SK-N-SH (cell line): ENCODE results near the gene PTPRF. TPM values are rescaled to one million over a fixed set of nuclear protein-coding genes. Genes with fewer than 3 reads are reported as not detected.

ENCODE experiments used
- CTCF ChIA-PET: fragments of 300-600, 350-600 bp; formaldehyde crosslinking; extraction: SDS; loops from one replicate; lab custom pipeline; 2021; lab: Yijun Ruan, JAX
- POLR2A ChIA-PET: fragments of 350-600 bp; sonication (Branson Sonifier 250); formaldehyde crosslinking; extraction: SDS; loops from one replicate; lab custom pipeline; 2020; ENCODE audit warnings: antibody characterized with exemption, inconsistent platforms; lab: Yijun Ruan, JAX
- DNase-seq: peaks from one replicate; pipeline ENCODE4 v3.0.0; 2012
- H2AFZ ChIP-seq: fragments of 200-600 bp; sonication (generic); 2 replicates; pipeline ENCODE4 v1.8.1; 2016; ENCODE audit warnings: antibody characterized with exemption, mild to moderate bottlenecking, low read depth
- H3F3A ChIP-seq: fragments of 200-600 bp; sonication (generic); replicated peaks from 2 replicates; pipeline ENCODE3; 2016; ENCODE audit warnings: antibody characterized with exemption, mild to moderate bottlenecking; ENCODE audit not compliant: insufficient read depth
- H3K27ac ChIP-seq, 2 experiments: fragments of 200-500 bp in 1 of 2; fragments of 200-600 bp in 1 of 2; sonication (Bioruptor generic) in 1 of 2; sonication (generic), shearing (Covaris generic) in 1 of 2; 2 replicates each; pipeline versions ENCODE4 v1.5.1 to v1.6.1; 2014 to 2016; ENCODE audit warnings: low read depth in 2 of 2, inconsistent platforms in 1 of 2, low read length in 1 of 2, mild to moderate bottlenecking in 1 of 2, mixed read lengths in 1 of 2
- H3K27me3 ChIP-seq: fragments of 200-600 bp; sonication (generic), shearing (Covaris generic); 2 replicates; pipeline ENCODE4 v1.6.1; 2016; ENCODE audit warnings: mixed run types; ENCODE audit not compliant: insufficient read depth
- H3K36me3 ChIP-seq, 2 experiments: fragments of 200-500 bp in 1 of 2; fragments of 200-600 bp in 1 of 2; sonication (Bioruptor generic) in 1 of 2; sonication (generic) in 1 of 2; replicated peaks in 1 of 2; 2 replicates each; pipeline versions ENCODE3 to v1.5.1; 2014 to 2016; ENCODE audit warnings: low read length in 1 of 2, mild to moderate bottlenecking in 1 of 2; ENCODE audit not compliant: insufficient read depth in 2 of 2, control insufficient read depth in 1 of 2
- H3K4me1 ChIP-seq, 2 experiments: fragments of 200-500 bp in 1 of 2; fragments of 200-600 bp in 1 of 2; sonication (Bioruptor generic) in 1 of 2; sonication (generic), shearing (Covaris generic) in 1 of 2; 2 replicates each; pipeline versions ENCODE4 v1.5.1 to v1.6.1; 2014 to 2016; ENCODE audit warnings: low read depth in 1 of 2, low read length in 1 of 2, mixed run types in 1 of 2; ENCODE audit not compliant: insufficient read depth in 2 of 2, control insufficient read depth in 1 of 2
- H3K4me2 ChIP-seq: fragments of 200-600 bp; sonication (generic), shearing (Covaris generic); 2 replicates; pipeline ENCODE4 v1.6.1; 2017; ENCODE audit warnings: mixed run types
- H3K4me3 ChIP-seq, 2 experiments: fragments of 200-500 bp in 1 of 2; fragments of 200-600 bp in 1 of 2; sonication (Bioruptor generic) in 1 of 2; sonication (generic), shearing (Covaris generic) in 1 of 2; 2 replicates each; pipeline versions ENCODE4 v1.5.1 to v1.8.1; 2014 to 2016; ENCODE audit warnings: low read depth in 2 of 2, inconsistent platforms in 1 of 2, low read length in 1 of 2, mild to moderate bottlenecking in 1 of 2, mixed read lengths in 1 of 2, moderate library complexity in 1 of 2
- H3K79me2 ChIP-seq: fragments of 200-600 bp; sonication (generic); 2 replicates; pipeline ENCODE4 v1.8.1; 2017; ENCODE audit warnings: mild to moderate bottlenecking; ENCODE audit not compliant: insufficient read depth
- H3K9ac ChIP-seq: fragments of 200-600 bp; sonication (generic); 2 replicates; pipeline ENCODE4 v1.6.1; 2017; ENCODE audit warnings: mixed run types
- H3K9me2 ChIP-seq: fragments of 200-600 bp; sonication (generic); 2 replicates; pipeline ENCODE4 v1.6.1; 2017; ENCODE audit warnings: mixed run types
- H3K9me3 ChIP-seq: fragments of 200-600 bp; sonication (generic); 2 replicates; pipeline ENCODE4 v1.6.1; 2017; ENCODE audit warnings: mixed run types, mild to moderate bottlenecking, moderate library complexity
- H4K20me1 ChIP-seq: fragments of 200-600 bp; sonication (generic); 2 replicates; pipeline ENCODE4 v1.6.1; 2017; ENCODE audit warnings: mild to moderate bottlenecking, mixed run types; ENCODE audit not compliant: insufficient read depth
- CHD2 ChIP-seq: fragments of 150-350 bp; IDR thresholded peaks from 2 replicates; pipeline ENCODE4 v1.6.1; 2018; ENCODE audit warnings: low read length; ENCODE audit not compliant: partially characterized antibody
- ELF1 ChIP-seq: IDR thresholded peaks from 2 replicates; pipeline ENCODE4 v1.4.0; 2012
- EZH2phosphoT487 ChIP-seq: fragments of 200-600 bp; sonication (generic); IDR thresholded peaks from 2 replicates; pipeline ENCODE4 v1.6.1; 2017; ENCODE audit warnings: low read depth, mixed run types, mild to moderate bottlenecking, antibody characterized with exemption, moderate library complexity, borderline replicate concordance
- FOSL2 ChIP-seq: IDR thresholded peaks from 2 replicates; pipeline ENCODE4 v1.4.0; 2012; ENCODE audit warnings: low read depth, mild to moderate bottlenecking, moderate library complexity, borderline replicate concordance
- FOXJ3 ChIP-seq: sonication (generic); formaldehyde crosslinking; IDR thresholded peaks from 2 replicates; pipeline ENCODE4 v1.5.1; 2020; ENCODE audit warnings: mild to moderate bottlenecking, missing genetic modification reagents
- GABPA ChIP-seq: IDR thresholded peaks from 2 replicates; pipeline ENCODE4 v1.4.0; 2012; ENCODE audit warnings: low read depth, mild to moderate bottlenecking
- MAX ChIP-seq: IDR thresholded peaks from 2 replicates; pipeline ENCODE4 v1.4.0; 2012; ENCODE audit warnings: low read depth
- MXI1 ChIP-seq: IDR thresholded peaks from 2 replicates; pipeline ENCODE4 v1.6.1; 2012; ENCODE audit warnings: mild to moderate bottlenecking, low read depth, low read length, improper control_type of control experiment
- RAD21 ChIP-seq: IDR thresholded peaks from 2 replicates; pipeline ENCODE4 v1.6.1; 2012; ENCODE audit warnings: mild to moderate bottlenecking, low read length
- SMC3 ChIP-seq: IDR thresholded peaks from 2 replicates; pipeline ENCODE4 v1.6.1; 2012; ENCODE audit warnings: low read depth, low read length, improper control_type of control experiment
- USF2 ChIP-seq: fragments of 150-350 bp; IDR thresholded peaks from 2 replicates; pipeline ENCODE4 v1.6.1; 2017; ENCODE audit warnings: antibody characterized with exemption, low read length, low read depth, borderline replicate concordance
- WGBS: methylation state at CpG from one replicate; pipeline ENCODE4 v1.1.6; 2017; ENCODE audit warnings: low lambda C conversion rate; 5-methylcytosine and 5-hydroxymethylcytosine counted together
- polyA plus RNA-seq, 3 experiments: library from polyadenylated mRNA; depleted of rRNA; stranded (reverse); fragments of >200 nt; gene quantifications; 2 replicates each; pipeline ENCODE4 v1.2.3, GENCODE V29; 2012

PTPRF gene
- polyA plus RNA-seq, 1 of the 3 experiments (the other 2 are of a cell fraction) = 72.7 TPM

GRCh38 chr1:43545339-43545694 is 14.6 kb downstream of the PTPRF start:
- Histone ChIP-seq H3K9me3 (no peaks in the 10 kb centered on the region), H3K4me2 (no peak overlapping the region), H3K36me3 (no peaks in the 10 kb centered on the region), H3K27ac (no peak overlapping the region), H3K79me2 (peaks cover 10% of the 10 kb centered on the region; the same call in 1 of the 2 replicates), H3K4me3 (no peak overlapping the region), H3K4me1 (peaks cover 0 to 24% of the 10 kb centered on the region in 2 experiments; a peak in 1 of 4 replicates), H3K9ac (no peak overlapping the region), H3K9me2 (no peaks in the 10 kb centered on the region), H3K27me3 (no peaks in the 10 kb centered on the region), H2AFZ (no peak overlapping the region), H4K20me1 (no peaks in the 10 kb centered on the region), H3F3A (no peaks in the 10 kb centered on the region)
- CTCF ChIA-PET = interaction anchor here (0.7 to 0.8 kb wide), 2 partner anchors 13 to 16 kb away, joined by 3 to 4 read pairs; no protein-coding TSS in a partner anchor
- 87% methylated on average over 10 of the region's 12 CpGs for WGBS
- TF ChIP-seq ELF1 (no peak), EZH2phosphoT487 (no peak), RAD21 (no peak), CHD2 (no peak)
- POLR2A ChIA-PET = no interaction called here
- DNase-seq = no peak

GRCh38 chr1:43545695-43546387 is 15.2 kb downstream of the PTPRF start:
- 60% methylated on average over 8 of the region's 12 CpGs for WGBS
- H3K4me3 ChIP-seq = no peak overlapping the region
- no peak overlapping the region for H3K9ac ChIP-seq
- no peaks in the 10 kb centered on the region for H3K27me3 ChIP-seq
- no peak overlapping the region for H3K4me2 ChIP-seq
- no peaks in the 10 kb centered on the region for H3K9me2 ChIP-seq
- POLR2A ChIA-PET = no interaction called here
- TF ChIP-seq FOXJ3 (CRISPR knock-in tag) (no peak), CHD2 (peak; percentile 11), MXI1 (0 out of 2 replicates have a peak, but pooled peaks have one; percentile 33), GABPA (no peak)
- DNase-seq = peak; percentile 84
- H3K9me3 ChIP-seq = no peaks in the 10 kb centered on the region
- H3K27ac ChIP-seq = no peak overlapping the region
- CTCF ChIA-PET = interaction anchor here (0.8 kb wide), 1 partner anchor 13 kb away, joined by 3 read pairs; no protein-coding TSS in a partner anchor
- no peak overlapping the region for H2AFZ ChIP-seq
- peaks cover 0 to 24% of the 10 kb centered on the region in 2 experiments; a peak in 1 of 4 replicates for H3K4me1 ChIP-seq
- peaks cover 10% of the 10 kb centered on the region; the same call in 1 of the 2 replicates for H3K79me2 ChIP-seq
- no peaks in the 10 kb centered on the region for H3F3A ChIP-seq
- no peaks in the 10 kb centered on the region for H4K20me1 ChIP-seq
- H3K36me3 ChIP-seq = no peaks in the 10 kb centered on the region

GRCh38 chr1:43546388-43547100 is 15.9 kb downstream of the PTPRF start:
- H2AFZ ChIP-seq = no peak overlapping the region
- no peak overlapping the region for H3K4me3 ChIP-seq
- no peak overlapping the region for H3K9ac ChIP-seq
- H3K27ac ChIP-seq = no peak overlapping the region
- H3K4me1 ChIP-seq = peaks cover 0 to 24% of the 10 kb centered on the region in 2 experiments; a peak in 1 of 4 replicates
- no peaks in the 10 kb centered on the region for H3K9me2 ChIP-seq
- CTCF ChIA-PET = no interaction called here
- 96% methylated on average over 13 of the region's 15 CpGs for WGBS
- no peaks in the 10 kb centered on the region for H3K9me3 ChIP-seq
- H4K20me1 ChIP-seq = no peaks in the 10 kb centered on the region
- H3K79me2 ChIP-seq = peaks cover 10% of the 10 kb centered on the region; the same call in 1 of the 2 replicates
- no peaks in the 10 kb centered on the region for H3K27me3 ChIP-seq
- no peaks in the 10 kb centered on the region for H3F3A ChIP-seq
- no peak for TF ChIP-seq MAX
- no peak for TF ChIP-seq FOSL2
- no peak for TF ChIP-seq ELF1
- TF ChIP-seq SMC3 = no peak
- no peak for TF ChIP-seq USF2
- no peak overlapping the region for H3K4me2 ChIP-seq
- POLR2A ChIA-PET = interaction anchor here (1.4 kb wide), 1 partner anchor 12 kb away, joined by 3 read pairs; no protein-coding TSS in a partner anchor
- H3K36me3 ChIP-seq = no peaks in the 10 kb centered on the region
- no peak for DNase-seq
